IPS-NIHi7 (cell line): ENCODE results near the gene NOD2.

ENCODE experiments used
- DNase-seq: peaks from one replicate; pipeline ENCODE4 v3.0.0; 2012; ENCODE audit warnings: mixed read lengths; ENCODE audit errors: extremely low spot score

Gene NOD2

DNA sequence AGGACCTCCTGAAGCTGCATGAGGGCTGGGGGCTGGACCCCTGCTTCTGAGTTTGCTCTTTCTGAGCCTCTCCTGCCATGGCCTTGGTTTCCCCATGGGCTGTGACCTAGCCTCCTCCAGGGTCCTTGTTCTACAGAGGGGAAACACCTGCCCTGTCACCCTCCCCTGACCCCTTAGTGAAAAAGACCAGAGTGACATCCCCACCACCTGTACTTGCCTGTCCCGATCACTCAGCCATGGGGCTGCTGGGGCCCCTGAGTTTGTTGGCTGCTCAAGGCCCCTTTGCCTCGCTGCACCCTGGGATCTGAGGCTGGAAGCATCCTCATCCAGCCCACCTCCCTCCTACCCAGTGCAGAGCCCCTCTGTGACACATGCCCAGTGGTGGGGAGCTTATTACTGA, 800 bp downstream of the NOD2 start:
- no peak for DNase-seq

DNA sequence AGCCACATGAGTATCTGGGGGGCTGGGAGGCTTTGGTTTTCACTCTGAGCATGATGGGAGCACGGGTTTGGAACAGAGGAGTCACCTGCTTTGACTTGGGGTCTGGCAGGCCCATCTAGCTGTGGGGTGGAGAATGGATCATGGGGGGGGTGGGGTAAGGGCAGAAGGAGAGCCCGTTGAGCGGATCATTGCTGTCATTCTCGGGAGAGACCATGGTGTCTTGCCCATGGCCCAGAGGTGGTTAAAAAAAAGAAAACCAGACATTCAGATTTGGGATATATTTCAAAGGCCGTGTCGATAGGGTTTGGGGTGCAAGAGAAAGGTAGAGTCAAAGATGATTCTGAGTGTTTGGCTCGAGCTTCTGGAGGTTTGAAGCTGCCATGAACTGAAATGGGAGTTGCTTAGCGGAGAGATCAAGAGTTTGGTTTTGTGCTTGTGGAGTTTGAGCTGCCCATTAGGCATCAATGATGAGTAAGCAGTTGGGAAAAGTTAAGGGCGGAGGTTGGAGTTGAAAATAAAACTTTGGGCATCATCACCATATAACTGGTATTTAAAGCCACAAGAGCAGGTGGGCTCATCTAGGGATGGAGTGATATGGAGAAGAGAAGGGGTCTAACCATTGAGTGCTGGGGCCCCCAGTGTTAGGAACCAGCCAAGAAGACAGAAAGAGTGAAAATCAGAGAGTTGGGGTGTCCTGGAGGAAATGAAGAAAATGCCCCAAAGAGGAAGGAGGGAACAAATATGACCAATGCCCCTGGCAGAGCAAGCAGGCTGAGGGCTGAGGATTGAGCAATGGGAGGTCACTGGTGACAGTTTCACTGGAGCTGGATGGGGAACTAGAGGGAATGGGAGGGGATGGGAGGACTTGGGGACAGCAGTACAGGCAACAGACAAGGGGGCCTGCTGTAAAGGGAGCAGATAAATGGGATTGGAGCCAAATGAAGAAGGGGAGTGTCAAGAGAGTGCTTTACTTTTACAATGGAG, 1.9 kb downstream of the NOD2 start:
- no peak for DNase-seq

DNA sequence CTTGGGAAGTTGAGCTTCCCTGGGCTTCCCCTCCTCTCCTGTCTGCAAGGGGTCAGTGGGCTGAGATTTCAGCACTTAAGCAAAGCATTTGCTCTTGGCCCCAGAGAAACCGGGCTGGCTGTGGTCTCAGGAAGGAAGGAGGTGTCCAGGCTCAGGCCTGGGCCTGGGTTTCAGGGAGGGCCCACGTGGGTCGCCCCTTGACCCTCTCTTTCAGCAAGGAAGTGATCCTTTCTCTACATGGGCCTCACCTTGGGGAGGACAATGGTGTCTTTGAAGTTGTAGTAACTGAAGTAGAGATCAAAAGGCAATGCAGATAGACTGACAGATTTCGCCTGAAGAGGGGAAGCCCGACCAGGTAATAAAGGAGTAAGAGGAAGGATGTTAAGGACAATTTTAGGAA, 2.7 kb downstream of the NOD2 start:
- no peak for DNase-seq

DNA sequence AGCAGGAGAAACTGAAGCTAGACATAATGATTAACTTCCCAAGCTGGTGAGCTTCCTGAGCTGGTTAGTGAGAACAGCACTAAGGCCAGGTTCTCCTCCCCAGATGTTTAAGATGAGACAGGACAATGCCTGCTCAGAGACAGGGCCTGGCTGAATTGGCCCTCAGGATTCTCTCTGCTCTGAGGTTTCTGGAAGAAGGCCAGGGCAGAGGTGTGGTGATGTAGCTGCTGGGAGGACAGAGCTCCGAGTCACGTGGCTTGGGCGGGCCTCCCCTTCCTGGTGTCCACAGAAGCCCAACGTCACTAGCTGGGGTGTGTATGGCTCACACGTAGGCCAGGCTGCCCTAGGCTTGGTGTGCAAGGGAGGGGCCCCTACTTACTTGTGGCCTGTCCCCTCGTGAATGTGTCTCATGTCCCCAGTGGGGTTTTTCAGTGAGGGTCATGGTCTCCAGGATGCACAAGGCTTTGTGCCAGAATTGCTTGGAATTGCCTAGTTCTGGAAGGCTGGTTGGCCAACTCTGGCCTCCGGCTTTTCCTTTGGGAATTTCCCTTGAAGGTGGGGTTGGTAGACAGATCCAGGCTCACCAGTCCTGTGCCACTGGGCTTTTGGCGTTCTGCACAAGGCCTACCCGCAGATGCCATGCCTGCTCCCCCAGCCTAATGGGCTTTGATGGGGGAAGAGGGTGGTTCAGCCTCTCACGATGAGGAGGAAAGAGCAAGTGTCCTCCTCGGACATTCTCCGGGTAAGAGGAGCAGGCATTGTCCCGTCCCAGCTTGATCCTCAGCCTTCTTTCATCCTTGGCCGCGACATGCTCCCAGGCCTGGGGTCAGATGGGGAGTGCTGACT, 3.4 kb downstream of the NOD2 start:
- no peak for DNase-seq

DNA sequence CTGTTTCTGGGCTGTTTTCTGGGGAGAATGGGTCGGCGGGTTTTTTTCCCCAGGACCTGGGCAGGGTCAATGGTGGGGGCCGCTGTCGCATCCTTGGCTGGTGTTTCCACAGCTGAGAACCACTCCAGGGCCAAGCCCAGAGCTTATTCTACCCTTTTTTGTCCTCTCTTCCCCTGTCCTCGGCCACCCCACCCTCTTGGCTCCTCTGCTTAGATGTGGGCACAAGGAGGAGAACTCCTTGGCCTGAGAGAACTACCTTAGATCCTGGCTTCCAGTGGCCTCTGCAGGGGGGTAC, 4.0 kb downstream of the NOD2 start:
- no peak for DNase-seq

DNA sequence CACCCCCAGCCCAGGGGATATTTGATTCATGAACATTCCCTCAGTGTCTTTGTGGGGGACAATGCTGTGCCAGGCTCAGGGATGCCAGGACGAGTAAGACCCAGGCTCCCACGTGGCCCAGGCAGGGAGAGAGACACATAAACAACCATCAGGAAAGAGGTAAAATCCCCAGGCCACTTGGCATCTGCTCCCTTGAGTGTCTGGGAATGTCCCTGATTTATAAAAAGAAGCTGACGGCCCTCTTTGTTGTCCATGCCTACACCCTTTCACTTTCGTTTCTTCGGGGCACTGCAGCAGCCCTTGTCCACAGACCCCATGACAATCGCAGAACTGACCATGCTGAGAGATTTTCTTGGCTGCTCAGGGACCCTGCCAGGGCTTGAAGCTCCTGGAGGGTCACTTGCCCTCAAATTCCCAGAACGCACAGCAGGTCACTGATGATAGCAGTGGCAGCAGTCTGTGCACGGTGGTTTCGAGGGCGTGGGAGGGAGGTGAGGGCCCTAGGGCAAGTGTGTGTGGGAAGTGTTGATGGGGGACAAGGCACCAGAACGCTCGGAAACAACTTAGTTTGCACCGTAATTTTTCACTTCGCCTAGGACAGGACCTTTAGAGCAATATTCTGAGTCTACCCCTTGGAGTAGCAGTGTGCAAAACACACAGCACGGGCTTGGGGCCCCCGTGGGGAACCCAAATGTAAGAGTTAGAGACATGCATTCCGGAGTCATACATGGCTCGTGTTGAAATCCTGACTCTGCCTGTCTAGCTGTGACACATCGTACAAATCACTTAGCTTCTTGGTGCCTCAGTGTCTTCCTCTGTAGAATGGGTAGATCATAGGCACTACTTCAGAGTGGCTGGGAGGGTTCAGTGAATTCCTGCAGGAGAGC, 4.7 kb downstream of the NOD2 start:
- DNase-seq, result no peak

DNA sequence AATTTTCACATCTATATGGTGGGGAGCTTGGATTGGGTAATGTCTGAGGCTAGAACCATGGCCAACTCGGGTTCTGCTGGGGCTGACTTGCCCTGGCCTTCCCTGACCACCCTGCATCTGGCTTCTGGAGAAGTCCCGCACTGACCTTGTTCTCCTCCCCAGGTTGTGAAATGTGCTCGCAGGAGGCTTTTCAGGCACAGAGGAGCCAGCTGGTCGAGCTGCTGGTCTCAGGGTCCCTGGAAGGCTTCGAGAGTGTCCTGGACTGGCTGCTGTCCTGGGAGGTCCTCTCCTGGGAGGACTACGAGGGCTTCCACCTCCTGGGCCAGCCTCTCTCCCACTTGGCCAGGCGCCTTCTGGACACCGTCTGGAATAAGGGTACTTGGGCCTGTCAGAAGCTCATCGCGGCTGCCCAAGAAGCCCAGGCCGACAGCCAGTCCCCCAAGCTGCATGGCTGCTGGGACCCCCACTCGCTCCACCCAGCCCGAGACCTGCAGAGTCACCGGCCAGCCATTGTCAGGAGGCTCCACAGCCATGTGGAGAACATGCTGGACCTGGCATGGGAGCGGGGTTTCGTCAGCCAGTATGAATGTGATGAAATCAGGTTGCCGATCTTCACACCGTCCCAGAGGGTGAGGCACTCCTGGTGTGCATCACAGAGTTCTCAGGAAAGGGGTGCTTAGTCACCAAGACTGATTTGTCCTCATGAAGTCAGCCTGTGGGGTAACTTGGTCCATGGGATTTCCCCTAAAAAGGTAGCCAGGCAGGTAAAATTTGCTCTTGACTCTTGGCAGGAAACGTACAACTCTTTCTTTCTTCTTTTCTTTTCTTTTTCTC, 6.1 kb downstream of the NOD2 start:
- no peak for DNase-seq

DNA sequence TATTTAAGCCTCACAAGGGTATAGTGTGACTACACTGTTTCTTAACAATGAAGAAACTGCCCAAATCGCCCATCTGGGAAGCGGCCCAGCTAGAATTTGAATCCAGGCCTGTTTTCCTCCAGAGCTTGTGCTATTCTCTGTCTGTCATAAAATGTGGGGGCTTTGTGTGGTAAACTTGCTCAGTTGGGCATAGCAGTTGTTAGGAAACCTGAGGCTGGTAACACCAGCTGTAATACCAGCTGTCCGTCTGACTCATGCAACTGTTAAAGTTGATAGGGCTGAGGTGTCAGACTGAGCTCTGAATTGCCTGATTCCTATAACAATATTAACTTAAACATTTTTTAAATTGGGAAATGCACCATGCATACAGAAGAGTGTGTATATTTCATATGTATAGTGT, 9.3 kb downstream of the NOD2 start:
- no peak for DNase-seq

DNA sequence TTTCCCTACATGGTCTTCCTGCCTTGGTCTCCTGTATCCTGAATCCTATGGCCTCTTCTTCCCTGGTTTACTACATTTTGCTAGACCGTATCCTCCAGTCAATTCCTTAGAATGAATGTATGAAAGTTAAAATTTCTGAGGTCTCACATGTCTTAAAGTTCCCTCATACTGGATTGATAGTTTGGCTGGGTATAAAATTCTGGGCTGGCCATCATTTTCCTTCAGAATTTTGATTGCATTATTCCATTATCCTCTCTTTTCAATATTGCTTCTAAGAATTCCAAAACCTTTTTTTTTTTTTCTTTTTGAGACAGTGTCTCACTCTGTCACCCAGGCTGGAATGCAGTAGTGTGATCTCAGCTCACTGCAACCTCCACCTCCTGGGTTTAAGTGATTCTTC, 10.8 kb downstream of the NOD2 start:
- DNase-seq, result no peak

DNA sequence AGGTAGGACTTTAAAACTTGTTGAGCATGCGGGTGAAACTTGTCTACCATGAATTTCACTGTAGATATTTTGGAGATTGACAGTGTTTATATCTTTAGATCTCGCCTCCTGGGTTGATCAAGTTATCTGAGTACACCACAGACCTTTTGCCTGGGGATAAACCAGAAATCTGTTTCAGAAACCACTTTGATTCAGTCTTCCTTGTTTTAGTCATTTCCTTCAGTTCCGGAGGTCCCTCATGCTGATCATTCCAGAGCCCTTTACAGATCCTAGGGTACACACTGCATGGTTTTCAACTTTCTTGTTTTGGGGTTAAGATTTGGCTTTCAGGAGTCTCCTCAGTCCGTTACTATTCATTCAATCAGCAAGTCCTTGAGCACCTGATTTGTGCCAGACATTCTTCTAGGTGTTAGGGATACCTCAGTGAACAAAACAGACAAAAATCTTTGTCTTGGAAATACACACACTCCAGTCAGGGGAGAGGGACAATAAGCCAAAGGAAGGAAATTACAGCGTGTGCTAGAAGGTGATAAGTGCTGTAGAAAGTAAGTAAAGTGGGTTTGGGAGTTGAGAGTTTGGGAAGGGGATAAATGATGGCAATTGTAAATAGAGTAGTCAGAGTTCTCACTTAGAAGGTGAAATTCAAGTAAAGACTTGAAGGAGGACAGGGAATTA, 12.2 kb downstream of the NOD2 start:
- no peak for DNase-seq

DNA sequence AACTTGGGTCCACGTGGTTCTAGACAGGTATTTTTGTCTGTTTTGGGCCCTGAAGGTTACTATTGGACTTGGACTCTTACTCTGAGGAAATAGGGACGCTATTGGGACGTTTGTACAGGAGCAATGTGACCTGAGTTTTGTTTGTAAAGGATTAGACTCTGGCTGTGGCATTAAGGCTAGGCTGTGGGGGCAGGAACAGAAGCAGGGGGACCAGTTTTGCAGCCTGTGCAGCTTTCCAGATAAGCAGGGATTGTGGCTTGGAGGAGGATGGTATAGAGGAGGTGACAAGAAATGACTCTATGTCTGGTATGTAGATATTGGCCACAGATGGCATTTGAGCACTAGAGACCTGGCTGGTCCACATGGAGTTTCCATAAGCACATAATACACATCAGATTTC, 12.8 kb downstream of the NOD2 start:
- DNase-seq, result no peak

DNA sequence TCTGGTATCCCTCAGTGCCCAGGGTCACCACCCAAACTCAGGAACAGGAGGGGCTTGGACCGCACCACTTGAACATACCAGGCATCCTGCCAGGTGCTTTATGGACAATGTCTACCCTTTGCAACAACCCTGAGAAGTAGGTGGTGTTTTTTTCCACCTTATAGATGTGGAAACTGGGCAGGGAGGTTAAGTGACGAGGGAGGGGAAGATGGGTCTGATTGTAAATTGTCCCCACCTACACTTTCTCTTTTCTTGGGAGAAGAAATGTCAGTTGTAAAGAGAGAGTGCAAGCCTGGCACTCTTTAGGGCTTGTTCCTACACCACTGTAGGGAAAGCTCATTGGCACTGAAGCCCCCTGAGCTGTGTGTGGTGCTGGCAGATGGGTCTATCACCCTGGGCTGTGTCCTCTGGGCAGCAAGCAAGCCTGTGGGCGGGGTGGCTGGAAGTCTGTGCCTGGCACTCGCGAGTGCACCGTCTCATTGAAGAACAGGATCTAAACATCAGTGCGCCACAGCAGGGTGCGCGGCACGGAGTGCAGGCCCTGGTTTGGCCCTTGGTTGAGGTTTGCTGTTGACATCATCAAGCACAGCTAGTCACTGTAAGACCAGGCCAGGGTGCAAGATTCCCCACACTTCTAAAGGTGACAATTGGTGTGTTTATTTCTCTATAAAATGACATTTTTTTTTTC, 15.1 kb downstream of the NOD2 start:
- DNase-seq, result no peak

DNA sequence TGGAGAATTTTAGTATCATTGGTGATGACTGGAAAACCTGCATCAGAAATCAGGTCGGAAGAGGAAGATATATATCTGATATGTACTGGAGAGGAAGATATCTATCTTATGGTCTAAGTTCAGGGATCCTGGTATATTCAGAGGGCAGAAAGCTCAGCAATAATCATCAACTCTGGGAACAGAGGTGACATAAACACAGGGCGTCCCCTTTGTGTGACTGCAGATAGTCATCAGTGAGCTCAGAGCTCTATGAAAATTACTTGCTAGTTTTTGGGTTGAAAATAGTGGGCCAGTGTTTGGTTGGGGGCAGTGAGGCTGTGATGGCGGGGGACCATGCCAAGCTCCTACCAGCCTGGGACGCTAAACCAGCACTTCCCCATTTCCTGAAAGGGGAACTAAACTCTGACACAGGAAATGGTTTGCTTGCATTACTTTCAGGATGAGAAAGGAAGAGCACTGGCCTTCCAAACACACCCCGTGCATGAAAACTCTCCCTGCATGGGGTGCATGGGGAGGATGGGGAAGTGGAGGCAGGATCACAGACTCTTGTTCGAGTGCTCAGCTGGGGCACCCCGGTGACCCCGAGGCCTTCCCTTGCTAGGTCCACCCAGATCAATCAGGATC, 15.8 kb downstream of the NOD2 start:
- DNase-seq, result no peak

DNA sequence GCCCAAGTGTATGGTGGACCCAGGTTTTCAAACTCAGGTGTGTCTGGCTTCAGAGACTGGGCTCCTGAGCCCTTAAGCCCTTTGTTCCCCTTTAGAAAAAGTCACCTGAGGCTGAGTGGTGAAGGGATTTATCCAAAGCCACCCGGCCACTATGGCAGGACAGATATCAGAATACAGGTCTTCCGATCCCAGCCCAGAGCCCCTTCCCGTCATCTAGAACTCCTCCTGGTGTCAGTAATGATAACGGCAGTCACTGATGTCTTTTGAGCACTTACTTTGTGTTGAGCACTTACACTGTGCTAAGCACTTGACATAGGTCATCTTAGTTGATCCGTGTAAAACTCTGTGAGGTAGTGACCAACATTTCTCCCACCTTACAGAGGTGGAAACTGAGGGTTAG, 16.6 kb downstream of the NOD2 start:
- no peak for DNase-seq

DNA sequence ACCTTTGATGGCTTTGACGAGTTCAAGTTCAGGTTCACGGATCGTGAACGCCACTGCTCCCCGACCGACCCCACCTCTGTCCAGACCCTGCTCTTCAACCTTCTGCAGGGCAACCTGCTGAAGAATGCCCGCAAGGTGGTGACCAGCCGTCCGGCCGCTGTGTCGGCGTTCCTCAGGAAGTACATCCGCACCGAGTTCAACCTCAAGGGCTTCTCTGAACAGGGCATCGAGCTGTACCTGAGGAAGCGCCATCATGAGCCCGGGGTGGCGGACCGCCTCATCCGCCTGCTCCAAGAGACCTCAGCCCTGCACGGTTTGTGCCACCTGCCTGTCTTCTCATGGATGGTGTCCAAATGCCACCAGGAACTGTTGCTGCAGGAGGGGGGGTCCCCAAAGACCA, 17.6 kb downstream of the NOD2 start:
- no peak for DNase-seq

DNA sequence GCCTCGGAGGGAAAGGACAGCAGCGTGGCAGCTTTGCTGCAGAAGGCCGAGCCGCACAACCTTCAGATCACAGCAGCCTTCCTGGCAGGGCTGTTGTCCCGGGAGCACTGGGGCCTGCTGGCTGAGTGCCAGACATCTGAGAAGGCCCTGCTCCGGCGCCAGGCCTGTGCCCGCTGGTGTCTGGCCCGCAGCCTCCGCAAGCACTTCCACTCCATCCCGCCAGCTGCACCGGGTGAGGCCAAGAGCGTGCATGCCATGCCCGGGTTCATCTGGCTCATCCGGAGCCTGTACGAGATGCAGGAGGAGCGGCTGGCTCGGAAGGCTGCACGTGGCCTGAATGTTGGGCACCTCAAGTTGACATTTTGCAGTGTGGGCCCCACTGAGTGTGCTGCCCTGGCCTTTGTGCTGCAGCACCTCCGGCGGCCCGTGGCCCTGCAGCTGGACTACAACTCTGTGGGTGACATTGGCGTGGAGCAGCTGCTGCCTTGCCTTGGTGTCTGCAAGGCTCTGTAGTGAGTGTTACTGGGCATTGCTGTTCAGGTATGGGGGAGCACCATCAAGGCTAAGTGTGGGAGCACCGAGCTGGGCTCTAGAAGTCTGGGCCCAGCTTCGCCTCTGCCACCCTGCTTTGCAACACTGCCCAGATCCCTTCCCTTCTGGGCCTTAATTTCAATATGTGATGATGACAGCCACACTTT, 18.6 kb downstream of the NOD2 start:
- DNase-seq, result no peak

DNA sequence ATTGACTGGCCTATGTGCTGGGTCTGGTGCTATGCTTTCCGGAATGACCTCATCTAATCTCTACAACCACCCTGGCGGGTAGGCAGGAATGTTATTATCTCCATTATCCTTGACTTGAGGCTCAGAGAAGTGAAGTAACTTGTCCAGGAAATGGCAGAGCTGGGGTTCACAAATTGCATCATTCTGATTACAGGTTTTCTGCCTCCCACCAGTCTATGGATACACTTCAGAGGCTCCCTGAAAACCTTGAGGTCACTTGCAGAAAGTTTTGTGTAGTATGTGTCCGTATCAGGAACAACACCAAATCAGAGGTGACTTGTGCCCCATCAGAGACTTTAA, 19.1 kb downstream of the NOD2 start:
- DNase-seq, result no peak

DNA sequence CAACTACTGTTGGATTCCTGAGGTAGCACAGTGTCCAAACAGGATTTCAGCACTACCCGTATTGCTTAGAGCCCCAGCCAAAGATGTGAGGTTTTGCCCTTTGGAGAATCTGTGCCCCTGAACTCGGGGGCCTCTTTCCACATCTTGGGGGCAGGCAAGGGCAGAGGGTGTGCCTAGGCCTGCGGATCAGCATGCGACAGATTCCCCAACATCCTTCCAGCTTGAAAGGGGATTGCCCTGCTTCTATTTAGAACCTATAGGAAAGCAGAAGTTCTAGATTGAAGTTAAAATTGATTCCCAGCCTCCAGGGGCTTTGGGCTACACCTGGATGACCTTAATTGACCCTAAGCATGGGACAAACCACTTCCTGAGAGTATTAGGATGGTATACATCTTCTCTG, 19.6 kb downstream of the NOD2 start:
- DNase-seq, result no peak

DNA sequence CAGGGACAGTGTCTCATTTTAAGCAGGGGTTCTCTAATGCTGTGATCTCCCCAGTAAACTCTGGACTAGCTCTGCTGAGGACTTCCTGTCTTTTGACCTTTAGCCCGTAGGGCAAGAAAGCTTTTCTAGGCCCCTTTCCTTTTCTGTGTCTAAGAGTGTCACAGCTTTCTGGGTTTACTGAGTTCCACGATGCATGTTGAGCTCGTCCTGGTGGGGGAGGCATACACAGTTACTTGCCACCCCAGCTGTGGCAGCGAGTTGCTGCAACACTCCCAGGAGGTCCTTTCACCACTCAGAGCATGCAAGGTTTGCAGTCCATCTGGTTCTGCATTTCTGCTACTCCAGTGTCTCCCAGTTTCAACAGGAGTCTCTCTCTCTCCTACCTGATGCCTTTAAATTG, 23.7 kb downstream of the NOD2 start:
- no peak for DNase-seq
